A673 (cell line): ENCODE measurements around the gene CPTP. TPM values are rescaled to one million over a fixed set of nuclear protein-coding genes. Genes with fewer than 3 reads are reported as not detected.

Experiments
- BruUV-seq: library from RNA; stranded (reverse); fragments of 400-500 nt; replicated peaks from 2 replicates; lab custom pipeline; 2021; lab: Mats Ljungman, UMichigan
- CTCF ChIA-PET: fragments of 300-600 bp; sonication (Branson Sonifier 250); formaldehyde crosslinking; loops from one replicate; lab custom pipeline; 2022; ENCODE audit warnings: antibody characterized with exemption; lab: Charles Lee
- POLR2A ChIA-PET: fragments of 300-600 bp; sonication (Branson Sonifier 250); formaldehyde crosslinking; loops from one replicate; lab custom pipeline; 2022; ENCODE audit warnings: antibody characterized with exemption; ENCODE audit not compliant: low non-redundant PET; lab: Charles Lee
- DNase-seq: peaks from one replicate; pipeline ENCODE4 v3.0.0-alpha.2; 2015; ENCODE audit warnings: low spot score
- H3K27ac ChIP-seq: fragments of 200-600 bp; sonication (generic); 2 replicates; pipeline ENCODE4 v1.5.1; 2016; ENCODE audit warnings: mixed run types, low read depth, mild to moderate bottlenecking, mixed read lengths, antibody characterized with exemption, low read length; ENCODE audit not compliant: poor library complexity, severe bottlenecking
- H3K27me3 ChIP-seq: fragments of 200-600 bp; sonication (generic); replicated peaks from 2 replicates; pipeline ENCODE4 v1.6.1; 2017; ENCODE audit warnings: mixed run types, low read depth, mild to moderate bottlenecking, mixed read lengths, antibody characterized with exemption, low read length; ENCODE audit not compliant: insufficient read depth, poor library complexity
- H3K36me3 ChIP-seq: fragments of 200-600 bp; sonication (generic); 2 replicates; pipeline ENCODE4 v1.6.1; 2016; ENCODE audit warnings: mixed run types, mild to moderate bottlenecking, mixed read lengths, antibody characterized with exemption, low read length; ENCODE audit not compliant: insufficient read depth, poor library complexity, severe bottlenecking
- H3K4me1 ChIP-seq: fragments of 200-600 bp; sonication (generic); 2 replicates; pipeline ENCODE4 v1.6.1; 2017; ENCODE audit warnings: mixed run types, mild to moderate bottlenecking, mixed read lengths, antibody characterized with exemption, low read length; ENCODE audit not compliant: insufficient read depth, poor library complexity, severe bottlenecking
- H3K4me3 ChIP-seq: fragments of 200-600 bp; sonication (generic); 2 replicates; pipeline ENCODE4 v1.5.1; 2016; ENCODE audit warnings: low read depth, mixed run types, mild to moderate bottlenecking, mixed read lengths, low read length; ENCODE audit not compliant: poor library complexity, severe bottlenecking
- H3K9me3 ChIP-seq: fragments of 200-600 bp; sonication (generic); 2 replicates; pipeline ENCODE4 v1.6.1; 2016; ENCODE audit warnings: mixed run types, low read depth, mild to moderate bottlenecking, mixed read lengths, antibody characterized with exemption, low read length; ENCODE audit not compliant: poor library complexity, severe bottlenecking
- EZH2 ChIP-seq: fragments of 200-600 bp; sonication (generic); IDR thresholded peaks from 2 replicates; pipeline ENCODE4 v1.6.1; 2017; ENCODE audit warnings: borderline replicate concordance, low read depth, mild to moderate bottlenecking, mixed read lengths, antibody characterized with exemption, low read length; ENCODE audit not compliant: poor library complexity, severe bottlenecking
- intact Hi-C: fragments of 100-400 bp; cut with micrococcal nuclease; formaldehyde crosslinking; loops from one replicate; pipeline ENCODE4 v1.10.0; 2022; ENCODE audit not compliant: unreplicated experiment
- total RNA-seq: library from RNA; stranded (reverse); gene quantifications from 2 replicates; pipeline ENCODE4 v1.2.3, GENCODE V29; 2021
- TF ChIP-seq, protein P1 (sequence below): fragments of 300-800, 200-600 bp; sonication (generic); conservative IDR thresholded peaks from 2 replicates; pipeline ENCODE4 v1.5.1; 2017; ENCODE audit warnings: low read depth, mild to moderate bottlenecking, antibody characterized with exemption, low read length, moderate library complexity, mixed read lengths

The CPTP gene
- total RNA-seq, 1 experiment from 2014 or later = 17.0 TPM

DNA sequence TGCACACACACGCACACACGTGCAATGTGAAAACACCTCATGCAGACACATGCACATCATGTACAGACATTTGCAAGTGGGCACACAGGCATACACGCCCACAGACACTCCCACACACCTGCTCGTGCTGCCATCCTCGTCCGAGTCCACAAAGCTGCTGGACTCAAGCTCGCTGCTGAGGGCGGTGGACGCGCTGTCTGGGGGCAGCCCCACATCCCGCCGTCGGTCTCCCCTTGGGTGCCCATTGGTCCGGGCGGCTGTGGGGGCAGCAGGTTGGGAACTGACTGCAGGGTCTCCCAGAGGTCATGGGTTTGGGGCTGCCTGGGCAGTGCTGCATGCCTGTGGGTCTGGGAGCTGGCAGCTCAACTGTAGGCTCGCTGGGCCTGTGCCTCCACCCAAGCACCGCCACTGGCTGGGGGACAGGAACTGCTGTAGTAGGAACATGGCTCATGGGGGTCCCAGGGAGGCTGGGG, 17.0 kb downstream of the CPTP start:
- POLR2A ChIA-PET = no interaction called here
- no peak overlapping the region for H3K4me3 ChIP-seq
- no peaks in the 10 kb centered on the region for H3K4me1 ChIP-seq
- no peak for DNase-seq
- H3K27me3 ChIP-seq = no peaks in the 10 kb centered on the region
- no peak overlapping the region for H3K27ac ChIP-seq
- TF ChIP-seq EZH2 = no peak
- TF ChIP-seq, protein P1, sequence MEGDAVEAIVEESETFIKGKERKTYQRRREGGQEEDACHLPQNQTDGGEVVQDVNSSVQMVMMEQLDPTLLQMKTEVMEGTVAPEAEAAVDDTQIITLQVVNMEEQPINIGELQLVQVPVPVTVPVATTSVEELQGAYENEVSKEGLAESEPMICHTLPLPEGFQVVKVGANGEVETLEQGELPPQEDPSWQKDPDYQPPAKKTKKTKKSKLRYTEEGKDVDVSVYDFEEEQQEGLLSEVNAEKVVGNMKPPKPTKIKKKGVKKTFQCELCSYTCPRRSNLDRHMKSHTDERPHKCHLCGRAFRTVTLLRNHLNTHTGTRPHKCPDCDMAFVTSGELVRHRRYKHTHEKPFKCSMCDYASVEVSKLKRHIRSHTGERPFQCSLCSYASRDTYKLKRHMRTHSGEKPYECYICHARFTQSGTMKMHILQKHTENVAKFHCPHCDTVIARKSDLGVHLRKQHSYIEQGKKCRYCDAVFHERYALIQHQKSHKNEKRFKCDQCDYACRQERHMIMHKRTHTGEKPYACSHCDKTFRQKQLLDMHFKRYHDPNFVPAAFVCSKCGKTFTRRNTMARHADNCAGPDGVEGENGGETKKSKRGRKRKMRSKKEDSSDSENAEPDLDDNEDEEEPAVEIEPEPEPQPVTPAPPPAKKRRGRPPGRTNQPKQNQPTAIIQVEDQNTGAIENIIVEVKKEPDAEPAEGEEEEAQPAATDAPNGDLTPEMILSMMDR = no peak
- no peaks in the 10 kb centered on the region for H3K9me3 ChIP-seq
- no TSS peak for BruUV-seq
- CTCF ChIA-PET = no interaction called here
- intact Hi-C loops = no loop called here
- H3K36me3 ChIP-seq = peaks cover 9% of the 10 kb centered on the region

DNA sequence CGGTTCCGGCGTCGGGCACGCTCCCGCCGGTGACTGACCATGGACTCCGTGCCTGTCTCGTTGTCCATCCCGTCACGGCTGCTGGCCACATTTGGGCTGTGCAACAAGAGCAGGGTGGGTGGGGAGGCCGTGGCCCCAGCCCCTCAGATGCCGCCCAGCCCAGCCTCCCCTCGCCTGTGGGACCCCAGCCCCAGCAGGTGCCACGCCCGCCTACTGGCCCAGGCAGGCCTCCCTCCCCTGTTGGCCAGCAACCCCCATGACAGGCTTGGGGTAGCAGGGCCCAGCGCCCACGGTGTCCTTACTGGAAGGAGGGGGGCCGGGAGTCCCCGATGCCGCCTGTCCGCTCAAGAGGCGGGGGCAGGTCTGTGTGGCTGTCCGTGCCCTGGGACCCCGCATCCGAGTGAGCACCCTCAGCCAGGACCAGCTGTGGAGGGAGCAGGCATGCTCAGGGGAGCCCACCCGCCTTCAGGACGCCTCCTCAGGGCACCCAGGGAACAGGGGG, 17.5 kb downstream of the CPTP start:
- no TSS peak for BruUV-seq
- Histone ChIP-seq H3K27ac (no peak overlapping the region), H3K27me3 (no peaks in the 10 kb centered on the region), H3K4me3 (no peak overlapping the region), H3K36me3 (peaks cover 9% of the 10 kb centered on the region), H3K9me3 (no peaks in the 10 kb centered on the region), H3K4me1 (no peaks in the 10 kb centered on the region)
- no peak for DNase-seq
- no peak for TF ChIP-seq EZH2
- TF ChIP-seq, protein P1 = no peak
- ChIA-PET CTCF (no interaction called here), POLR2A (no interaction called here)
- intact Hi-C loops = no loop called here

DNA sequence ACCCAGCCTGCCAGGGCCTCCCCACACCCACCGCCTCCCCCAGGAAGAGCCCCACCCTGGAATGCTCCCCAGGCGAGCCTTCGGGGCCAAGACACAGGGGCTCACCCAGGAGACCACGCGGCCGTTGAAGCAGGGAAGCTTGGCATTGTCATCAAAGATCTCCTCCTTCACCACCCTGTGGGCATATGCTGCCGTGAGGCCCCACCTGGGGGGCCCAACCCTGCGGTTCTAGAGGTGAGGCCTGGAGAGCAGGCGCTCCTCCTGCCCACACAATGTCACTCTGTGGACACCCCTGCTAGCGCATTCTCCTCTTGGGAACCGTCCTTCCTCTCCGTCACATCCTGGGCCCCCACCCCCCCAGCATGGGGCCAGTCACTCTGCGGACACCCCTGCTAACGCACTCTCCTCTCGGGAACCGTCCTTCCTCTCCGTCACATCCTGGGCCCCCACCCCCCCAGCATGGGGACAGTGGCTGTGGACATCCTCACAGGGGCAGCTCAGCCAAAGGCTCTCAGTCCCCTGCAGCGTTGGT, 18.0 kb downstream of the CPTP start:
- Histone ChIP-seq H3K4me3 (no peak overlapping the region), H3K9me3 (no peaks in the 10 kb centered on the region), H3K27me3 (no peaks in the 10 kb centered on the region), H3K4me1 (peaks cover 2% of the 10 kb centered on the region), H3K27ac (no peak overlapping the region), H3K36me3 (peaks cover 6% of the 10 kb centered on the region)
- intact Hi-C loops = no loop called here
- ChIA-PET CTCF (no interaction called here), POLR2A (no interaction called here)
- TF ChIP-seq, protein P1 = no peak
- TF ChIP-seq EZH2 = no peak
- no TSS peak for BruUV-seq
- DNase-seq = no peak
